ENCODE results near the gene LBH. TPM values are rescaled to one million over a fixed set of nuclear protein-coding genes. Genes with fewer than 3 reads are reported as not detected.

LBH gene
- total and polyA plus RNA-seq, 2 experiments from 2014 or later: 54.1 to 75.9 TPM

DNA sequence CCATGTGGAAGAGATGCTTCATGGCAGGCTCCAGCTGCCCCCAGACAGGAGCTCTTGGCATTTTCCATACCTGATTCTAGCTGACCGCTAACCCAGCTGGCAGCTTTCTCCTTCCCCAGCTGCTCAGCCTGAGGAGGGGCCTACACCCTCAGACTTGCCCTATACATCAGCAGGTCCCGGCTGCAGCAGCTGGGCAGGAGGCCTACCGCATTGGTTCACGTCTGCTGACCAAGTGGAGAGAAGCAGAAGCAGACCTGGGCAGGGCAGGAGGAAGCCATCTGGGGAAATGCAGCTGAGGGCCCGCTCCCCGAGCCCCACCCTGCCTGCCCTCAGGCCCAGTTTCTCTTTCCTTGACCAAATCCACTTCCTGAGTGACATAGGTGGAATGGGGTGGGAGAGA is 50.7 kb downstream of the LBH start:
- Histone ChIP-seq H3K9me3 (ENCODE audit: low read depth) (no peaks in the 10 kb centered on the region), H3K4me1 (ENCODE audit: insufficient read depth) (no peaks in the 10 kb centered on the region), H3K4me3 (no peak overlapping the region), H3K36me3 (replicated peaks; ENCODE audit: insufficient read depth, low read depth) (no peaks in the 10 kb centered on the region), H2AFZ (no peak overlapping the region), H3K27me3 (no peaks in the 10 kb centered on the region), H3K79me2 (no peaks in the 10 kb centered on the region), H3K9me2 (replicated peaks; ENCODE audit: insufficient read depth) (no peaks in the 10 kb centered on the region), H4K20me1 (ENCODE audit: insufficient read depth, poor library complexity, severe bottlenecking) (no peaks in the 10 kb centered on the region), H3K4me2 (no peak overlapping the region), H3K27ac (no peak overlapping the region)
- no peak for DNase-seq (ENCODE audit: low spot score)
- WGBS (ENCODE audit: low lambda C conversion rate, missing lambda C conversion rate): 97% methylated on average over 6 of the region's 6 CpGs
- TF ChIP-seq, protein P1, sequence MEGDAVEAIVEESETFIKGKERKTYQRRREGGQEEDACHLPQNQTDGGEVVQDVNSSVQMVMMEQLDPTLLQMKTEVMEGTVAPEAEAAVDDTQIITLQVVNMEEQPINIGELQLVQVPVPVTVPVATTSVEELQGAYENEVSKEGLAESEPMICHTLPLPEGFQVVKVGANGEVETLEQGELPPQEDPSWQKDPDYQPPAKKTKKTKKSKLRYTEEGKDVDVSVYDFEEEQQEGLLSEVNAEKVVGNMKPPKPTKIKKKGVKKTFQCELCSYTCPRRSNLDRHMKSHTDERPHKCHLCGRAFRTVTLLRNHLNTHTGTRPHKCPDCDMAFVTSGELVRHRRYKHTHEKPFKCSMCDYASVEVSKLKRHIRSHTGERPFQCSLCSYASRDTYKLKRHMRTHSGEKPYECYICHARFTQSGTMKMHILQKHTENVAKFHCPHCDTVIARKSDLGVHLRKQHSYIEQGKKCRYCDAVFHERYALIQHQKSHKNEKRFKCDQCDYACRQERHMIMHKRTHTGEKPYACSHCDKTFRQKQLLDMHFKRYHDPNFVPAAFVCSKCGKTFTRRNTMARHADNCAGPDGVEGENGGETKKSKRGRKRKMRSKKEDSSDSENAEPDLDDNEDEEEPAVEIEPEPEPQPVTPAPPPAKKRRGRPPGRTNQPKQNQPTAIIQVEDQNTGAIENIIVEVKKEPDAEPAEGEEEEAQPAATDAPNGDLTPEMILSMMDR (IDR thresholded peaks at IDR 0.05; ENCODE audit: poor library complexity): no peak
- TF ChIP-seq EZH2phosphoT487 (IDR thresholded peaks at IDR 0.05; ENCODE audit: low read depth, severe bottlenecking, unreplicated experiment) (no peak), EZH2 (IDR thresholded peaks at IDR 0.05; ENCODE audit: borderline replicate concordance) (no peak)

DNA sequence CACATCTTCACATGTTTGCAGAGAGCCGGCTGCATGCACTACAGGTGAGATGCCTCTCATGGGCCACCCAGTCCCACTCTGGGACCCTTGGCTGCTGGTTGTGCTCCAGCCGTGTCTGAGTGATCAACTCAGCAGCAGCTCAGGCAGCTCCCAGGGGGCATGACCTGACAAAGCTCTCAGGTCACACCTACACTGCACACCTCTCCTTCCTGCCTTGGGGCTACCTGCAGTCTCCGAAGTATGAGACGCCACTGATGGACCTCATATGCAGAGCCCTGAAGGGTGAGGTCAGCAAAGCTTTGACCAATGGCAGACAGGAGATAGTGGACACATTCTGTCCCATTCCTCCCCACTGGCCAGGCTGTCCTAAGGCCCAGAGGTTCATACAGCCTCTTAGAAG is 51.4 kb downstream of the LBH start:
- Histone ChIP-seq H3K4me3 (no peak overlapping the region), H3K4me2 (no peak overlapping the region), H3K9me2 (replicated peaks; ENCODE audit: insufficient read depth) (no peaks in the 10 kb centered on the region), H2AFZ (no peak overlapping the region), H3K27me3 (no peaks in the 10 kb centered on the region), H3K4me1 (ENCODE audit: insufficient read depth) (no peaks in the 10 kb centered on the region), H3K9me3 (ENCODE audit: low read depth) (no peaks in the 10 kb centered on the region), H3K36me3 (replicated peaks; ENCODE audit: insufficient read depth, low read depth) (no peaks in the 10 kb centered on the region), H3K27ac (no peak overlapping the region), H3K79me2 (no peaks in the 10 kb centered on the region), H4K20me1 (ENCODE audit: insufficient read depth, poor library complexity, severe bottlenecking) (no peaks in the 10 kb centered on the region)
- 98% methylated on average over 4 of the region's 4 CpGs for WGBS (ENCODE audit: low lambda C conversion rate, missing lambda C conversion rate)
- no peak for DNase-seq (ENCODE audit: low spot score)
- TF ChIP-seq, protein P1 (IDR thresholded peaks at IDR 0.05; ENCODE audit: poor library complexity): no peak
- TF ChIP-seq EZH2phosphoT487 (IDR thresholded peaks at IDR 0.05; ENCODE audit: low read depth, severe bottlenecking, unreplicated experiment): no peak
- TF ChIP-seq EZH2 (IDR thresholded peaks at IDR 0.05; ENCODE audit: borderline replicate concordance): no peak

DNA sequence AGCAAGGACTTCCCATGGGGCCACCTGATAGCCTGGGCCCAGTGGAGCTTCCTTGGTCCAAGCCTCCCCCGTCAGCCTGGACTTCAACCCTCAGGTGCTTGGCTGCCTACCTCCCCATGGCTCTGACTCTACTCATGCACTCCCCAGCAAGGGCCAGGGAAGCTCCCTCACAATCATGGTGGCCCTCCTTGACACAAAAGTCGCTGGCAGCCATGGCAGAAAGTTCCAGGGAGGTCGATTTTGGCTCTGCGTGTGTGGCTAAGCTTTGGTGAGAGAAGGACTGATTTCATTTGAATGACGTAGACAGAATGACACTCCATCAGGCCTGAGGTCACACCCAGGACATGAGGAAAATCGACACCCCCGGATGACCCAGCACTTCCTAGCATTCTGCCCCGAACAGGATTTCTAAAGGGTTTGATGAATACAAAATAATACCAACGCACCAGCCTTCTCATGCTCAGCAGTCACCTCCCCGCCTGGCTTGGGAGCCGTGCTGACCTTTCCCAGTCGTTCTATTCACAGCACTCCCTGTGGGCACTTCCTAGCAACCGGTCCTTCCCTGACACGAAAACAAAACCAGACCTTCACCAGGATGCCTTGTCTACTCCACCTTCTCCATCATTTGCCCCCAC is 52.7 kb downstream of the LBH start:
- no peak overlapping the region for H3K4me2 ChIP-seq
- WGBS (ENCODE audit: low lambda C conversion rate, missing lambda C conversion rate): 84% methylated on average over 14 of the region's 14 CpGs

More for the DNA sequence above, 52.7 kb downstream of the LBH start:
- H3K36me3 ChIP-seq (replicated peaks; ENCODE audit: insufficient read depth, low read depth): no peaks in the 10 kb centered on the region
- no peaks in the 10 kb centered on the region for H3K27me3 ChIP-seq
- H3K27ac ChIP-seq: no peak overlapping the region
- no peak overlapping the region for H3K4me3 ChIP-seq
- no peaks in the 10 kb centered on the region for H4K20me1 ChIP-seq (ENCODE audit: insufficient read depth, poor library complexity, severe bottlenecking)
- no peak overlapping the region for H2AFZ ChIP-seq
- H3K9me3 ChIP-seq (ENCODE audit: low read depth): no peaks in the 10 kb centered on the region
- TF ChIP-seq, protein P1 (IDR thresholded peaks at IDR 0.05; ENCODE audit: poor library complexity): no peak
- TF ChIP-seq EZH2phosphoT487 (IDR thresholded peaks at IDR 0.05; ENCODE audit: low read depth, severe bottlenecking, unreplicated experiment) (no peak), EZH2 (IDR thresholded peaks at IDR 0.05; ENCODE audit: borderline replicate concordance) (no peak)
- DNase-seq (ENCODE audit: low spot score): no peak
- no peaks in the 10 kb centered on the region for H3K79me2 ChIP-seq
- no peaks in the 10 kb centered on the region for H3K4me1 ChIP-seq (ENCODE audit: insufficient read depth)
- H3K9me2 ChIP-seq (replicated peaks; ENCODE audit: insufficient read depth): no peaks in the 10 kb centered on the region
